Fibroblast of lung (primary cell): ENCODE results near the gene STX3.

Experiments used
- EZH2 ChIP-seq: IDR thresholded peaks from 2 replicates; pipeline ENCODE4 v1.5.1; 2012; ENCODE audit warnings: low read length, control low read depth, mild to moderate bottlenecking; ENCODE audit errors: missing control alignments
- TF ChIP-seq, protein P1 (sequence below), 2 donors: IDR thresholded peaks in 1 of 2; conservative IDR thresholded peaks in 1 of 2; 1 replicate in 1 of 2; 2 replicates in 1 of 2; pipeline ENCODE4 v1.5.1; 2011 to 2012; ENCODE audit warnings: low read length in 2 of 2, control low read depth in 1 of 2, inconsistent platforms in 1 of 2, low read depth in 1 of 2, mild to moderate bottlenecking in 1 of 2

DNA sequence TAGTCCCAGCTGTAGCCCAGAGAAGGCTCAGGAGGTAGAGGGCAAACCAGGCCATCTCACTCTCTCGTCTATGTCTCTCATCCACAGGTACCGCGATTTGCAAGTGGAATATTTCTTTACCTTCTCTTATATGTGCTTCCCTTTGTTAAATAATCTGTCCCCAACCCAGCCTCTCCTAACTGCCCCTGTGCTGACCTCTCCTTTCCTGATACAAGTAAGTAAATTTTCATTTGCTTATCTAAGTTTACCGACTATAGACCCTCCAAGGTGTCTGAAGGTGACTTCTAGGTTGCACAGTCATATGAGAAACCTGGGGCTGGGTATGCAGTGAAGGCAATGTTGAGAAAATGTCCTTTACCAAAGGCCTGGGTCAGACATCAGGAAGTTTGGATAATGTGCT is 90.2 kb downstream of the STX3 start, which contains the start of gene CBLIF:
- TF ChIP-seq, protein P1, sequence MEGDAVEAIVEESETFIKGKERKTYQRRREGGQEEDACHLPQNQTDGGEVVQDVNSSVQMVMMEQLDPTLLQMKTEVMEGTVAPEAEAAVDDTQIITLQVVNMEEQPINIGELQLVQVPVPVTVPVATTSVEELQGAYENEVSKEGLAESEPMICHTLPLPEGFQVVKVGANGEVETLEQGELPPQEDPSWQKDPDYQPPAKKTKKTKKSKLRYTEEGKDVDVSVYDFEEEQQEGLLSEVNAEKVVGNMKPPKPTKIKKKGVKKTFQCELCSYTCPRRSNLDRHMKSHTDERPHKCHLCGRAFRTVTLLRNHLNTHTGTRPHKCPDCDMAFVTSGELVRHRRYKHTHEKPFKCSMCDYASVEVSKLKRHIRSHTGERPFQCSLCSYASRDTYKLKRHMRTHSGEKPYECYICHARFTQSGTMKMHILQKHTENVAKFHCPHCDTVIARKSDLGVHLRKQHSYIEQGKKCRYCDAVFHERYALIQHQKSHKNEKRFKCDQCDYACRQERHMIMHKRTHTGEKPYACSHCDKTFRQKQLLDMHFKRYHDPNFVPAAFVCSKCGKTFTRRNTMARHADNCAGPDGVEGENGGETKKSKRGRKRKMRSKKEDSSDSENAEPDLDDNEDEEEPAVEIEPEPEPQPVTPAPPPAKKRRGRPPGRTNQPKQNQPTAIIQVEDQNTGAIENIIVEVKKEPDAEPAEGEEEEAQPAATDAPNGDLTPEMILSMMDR (conservative IDR thresholded peaks at IDR 0.05 in 1 of 2, IDR thresholded peaks at IDR 0.05 in 1 of 2; ENCODE audit: low read depth in 1 of 2, low read length in 2 of 2), result no peak
- no peak for TF ChIP-seq EZH2
